Gastrocnemius medialis (tissue), 4 donors: ENCODE measurements around the gene NRG3.

Experiments
- POLR2A ChIP-seq, 2 donors: fragments of 450-650 bp; IDR thresholded peaks; one replicate each; pipeline ENCODE4 v1.6.1; 2017; ENCODE audit warnings: antibody characterized with exemption in 2 of 2, mild to moderate bottlenecking in 2 of 2, moderate library complexity in 2 of 2
- TF ChIP-seq, protein P1 (sequence below), 5 experiments: fragments of 450-650 bp in 3 of 5; fragments of 200-600 bp in 2 of 5; sonication (generic) in 2 of 5; IDR thresholded peaks in 4 of 5; conservative IDR thresholded peaks in 1 of 5; 1 replicate in 4 of 5; 2 replicates in 1 of 5; pipeline ENCODE4 v1.5.1; 2016 to 2019; ENCODE audit warnings: antibody characterized with exemption in 5 of 5, mild to moderate bottlenecking in 3 of 5, moderate library complexity in 3 of 5

DNA sequence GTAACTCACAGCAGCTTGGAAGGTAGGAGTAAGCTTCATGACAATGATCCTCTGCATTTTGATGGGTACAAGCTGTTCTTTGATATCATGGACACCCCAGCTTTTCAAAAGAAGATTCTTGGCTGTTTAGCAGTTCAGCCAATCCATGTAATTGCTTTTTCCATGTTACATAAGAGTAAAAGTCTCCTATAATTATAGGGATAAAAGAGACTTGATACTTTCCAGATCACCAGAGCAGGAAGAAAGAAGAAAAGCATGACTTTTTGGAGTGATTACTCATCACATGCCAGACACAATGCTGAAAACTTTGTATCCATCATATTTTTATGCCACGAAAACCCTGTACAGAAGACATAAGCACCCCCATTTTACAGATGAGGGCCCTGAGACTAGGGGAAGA is 1049.7 kb downstream of the NRG3 start:
- TF ChIP-seq, protein P1, sequence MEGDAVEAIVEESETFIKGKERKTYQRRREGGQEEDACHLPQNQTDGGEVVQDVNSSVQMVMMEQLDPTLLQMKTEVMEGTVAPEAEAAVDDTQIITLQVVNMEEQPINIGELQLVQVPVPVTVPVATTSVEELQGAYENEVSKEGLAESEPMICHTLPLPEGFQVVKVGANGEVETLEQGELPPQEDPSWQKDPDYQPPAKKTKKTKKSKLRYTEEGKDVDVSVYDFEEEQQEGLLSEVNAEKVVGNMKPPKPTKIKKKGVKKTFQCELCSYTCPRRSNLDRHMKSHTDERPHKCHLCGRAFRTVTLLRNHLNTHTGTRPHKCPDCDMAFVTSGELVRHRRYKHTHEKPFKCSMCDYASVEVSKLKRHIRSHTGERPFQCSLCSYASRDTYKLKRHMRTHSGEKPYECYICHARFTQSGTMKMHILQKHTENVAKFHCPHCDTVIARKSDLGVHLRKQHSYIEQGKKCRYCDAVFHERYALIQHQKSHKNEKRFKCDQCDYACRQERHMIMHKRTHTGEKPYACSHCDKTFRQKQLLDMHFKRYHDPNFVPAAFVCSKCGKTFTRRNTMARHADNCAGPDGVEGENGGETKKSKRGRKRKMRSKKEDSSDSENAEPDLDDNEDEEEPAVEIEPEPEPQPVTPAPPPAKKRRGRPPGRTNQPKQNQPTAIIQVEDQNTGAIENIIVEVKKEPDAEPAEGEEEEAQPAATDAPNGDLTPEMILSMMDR (IDR thresholded peaks at IDR 0.05 in 4 of 5, conservative IDR thresholded peaks at IDR 0.05 in 1 of 5): no peak
- no peak for TF ChIP-seq POLR2A (IDR thresholded peaks at IDR 0.05)
